AG09309 (cell line): ENCODE results near the gene RSAD2.

Experiments used
- DNase-seq: peaks from one replicate; pipeline ENCODE4 v3.0.0-alpha.2; 2010; ENCODE audit warnings: low read depth
- H3K4me3 ChIP-seq: 2 replicates; pipeline ENCODE4 v1.5.1; 2011; ENCODE audit warnings: mild to moderate bottlenecking, low read depth, low read length, moderate library complexity; ENCODE audit not compliant: control insufficient read depth
- TF ChIP-seq, protein P1 (sequence below): IDR thresholded peaks from 2 replicates; pipeline ENCODE4 v1.5.1; 2011; ENCODE audit warnings: mild to moderate bottlenecking, low read depth, low read length, inconsistent platforms; ENCODE audit not compliant: insufficient read depth, control insufficient read depth; ENCODE audit errors: missing control alignments

The RSAD2 gene

DNA sequence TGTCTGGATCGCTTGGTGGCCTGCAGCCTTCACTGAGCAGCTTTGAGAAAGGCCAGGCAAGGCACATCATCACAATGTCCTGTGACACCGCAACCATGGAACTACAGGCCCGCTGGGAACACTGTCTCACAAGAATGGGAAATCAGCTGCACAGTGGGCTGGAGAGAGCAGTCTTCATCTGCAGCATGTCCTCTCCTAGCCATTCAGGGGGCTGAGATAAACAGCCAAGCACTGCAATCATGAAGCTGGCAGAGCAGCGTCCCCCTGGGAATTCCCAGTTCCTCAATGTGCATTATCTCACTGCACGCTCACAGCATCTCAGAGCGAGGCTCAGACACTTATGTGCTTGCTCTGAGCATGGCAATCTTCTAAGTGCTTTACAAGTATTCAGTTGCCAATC is 13.8 kb upstream of the RSAD2 start:
- TF ChIP-seq, protein P1, sequence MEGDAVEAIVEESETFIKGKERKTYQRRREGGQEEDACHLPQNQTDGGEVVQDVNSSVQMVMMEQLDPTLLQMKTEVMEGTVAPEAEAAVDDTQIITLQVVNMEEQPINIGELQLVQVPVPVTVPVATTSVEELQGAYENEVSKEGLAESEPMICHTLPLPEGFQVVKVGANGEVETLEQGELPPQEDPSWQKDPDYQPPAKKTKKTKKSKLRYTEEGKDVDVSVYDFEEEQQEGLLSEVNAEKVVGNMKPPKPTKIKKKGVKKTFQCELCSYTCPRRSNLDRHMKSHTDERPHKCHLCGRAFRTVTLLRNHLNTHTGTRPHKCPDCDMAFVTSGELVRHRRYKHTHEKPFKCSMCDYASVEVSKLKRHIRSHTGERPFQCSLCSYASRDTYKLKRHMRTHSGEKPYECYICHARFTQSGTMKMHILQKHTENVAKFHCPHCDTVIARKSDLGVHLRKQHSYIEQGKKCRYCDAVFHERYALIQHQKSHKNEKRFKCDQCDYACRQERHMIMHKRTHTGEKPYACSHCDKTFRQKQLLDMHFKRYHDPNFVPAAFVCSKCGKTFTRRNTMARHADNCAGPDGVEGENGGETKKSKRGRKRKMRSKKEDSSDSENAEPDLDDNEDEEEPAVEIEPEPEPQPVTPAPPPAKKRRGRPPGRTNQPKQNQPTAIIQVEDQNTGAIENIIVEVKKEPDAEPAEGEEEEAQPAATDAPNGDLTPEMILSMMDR, result no peak
- H3K4me3 ChIP-seq, result no peak overlapping the region
- DNase-seq, result no peak

DNA sequence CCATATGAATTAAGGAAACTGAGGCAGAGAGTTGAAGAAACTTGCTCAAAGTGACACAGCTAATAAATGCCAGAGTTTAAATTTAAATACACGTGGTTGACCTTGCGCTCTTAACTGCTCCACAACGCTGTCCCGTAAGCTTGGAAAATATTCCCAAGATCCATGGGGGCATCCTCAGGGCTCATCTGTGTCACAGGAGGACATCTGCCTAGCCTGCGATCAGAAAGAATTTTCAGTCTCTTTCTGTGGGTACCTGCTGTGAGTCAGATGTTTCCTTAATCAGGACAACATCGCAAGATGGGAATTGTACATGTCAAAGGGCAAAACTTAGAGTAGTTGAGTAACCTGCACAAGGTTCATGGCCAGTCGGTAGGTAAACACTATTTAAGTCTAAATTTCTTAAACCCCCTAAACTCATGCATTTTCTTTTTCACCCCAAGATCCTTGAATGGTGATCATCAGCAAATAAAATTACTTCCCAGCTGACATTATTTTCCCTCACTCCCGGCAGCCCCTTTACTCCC is 13.3 kb upstream of the RSAD2 start:
- TF ChIP-seq, protein P1, result no peak
- no peak for DNase-seq
- H3K4me3 ChIP-seq, result no peak overlapping the region

DNA sequence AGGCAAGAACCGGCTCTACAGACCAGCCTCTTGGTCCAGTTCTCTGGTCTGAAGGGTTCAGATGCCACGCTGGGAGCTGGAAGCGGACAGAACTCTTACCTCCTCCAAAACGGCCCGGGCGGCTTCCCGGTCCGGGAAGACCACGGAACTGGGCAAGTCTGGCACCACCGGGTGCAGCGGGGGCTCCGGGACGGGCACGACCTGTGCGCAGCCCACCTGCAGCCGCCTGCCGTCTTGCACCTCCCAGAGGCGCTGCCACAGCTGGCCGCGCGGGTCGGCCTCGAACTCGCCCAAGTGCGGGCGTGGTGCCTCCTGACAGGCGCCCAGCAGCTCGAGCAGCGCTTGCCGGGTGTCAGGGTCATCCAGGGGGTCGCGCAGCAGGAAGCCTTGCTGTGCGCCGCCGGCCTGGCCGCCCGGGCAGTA is 12.6 kb upstream of the RSAD2 start:
- TF ChIP-seq, protein P1, result no peak
- no peak for DNase-seq
- no peak overlapping the region for H3K4me3 ChIP-seq

DNA sequence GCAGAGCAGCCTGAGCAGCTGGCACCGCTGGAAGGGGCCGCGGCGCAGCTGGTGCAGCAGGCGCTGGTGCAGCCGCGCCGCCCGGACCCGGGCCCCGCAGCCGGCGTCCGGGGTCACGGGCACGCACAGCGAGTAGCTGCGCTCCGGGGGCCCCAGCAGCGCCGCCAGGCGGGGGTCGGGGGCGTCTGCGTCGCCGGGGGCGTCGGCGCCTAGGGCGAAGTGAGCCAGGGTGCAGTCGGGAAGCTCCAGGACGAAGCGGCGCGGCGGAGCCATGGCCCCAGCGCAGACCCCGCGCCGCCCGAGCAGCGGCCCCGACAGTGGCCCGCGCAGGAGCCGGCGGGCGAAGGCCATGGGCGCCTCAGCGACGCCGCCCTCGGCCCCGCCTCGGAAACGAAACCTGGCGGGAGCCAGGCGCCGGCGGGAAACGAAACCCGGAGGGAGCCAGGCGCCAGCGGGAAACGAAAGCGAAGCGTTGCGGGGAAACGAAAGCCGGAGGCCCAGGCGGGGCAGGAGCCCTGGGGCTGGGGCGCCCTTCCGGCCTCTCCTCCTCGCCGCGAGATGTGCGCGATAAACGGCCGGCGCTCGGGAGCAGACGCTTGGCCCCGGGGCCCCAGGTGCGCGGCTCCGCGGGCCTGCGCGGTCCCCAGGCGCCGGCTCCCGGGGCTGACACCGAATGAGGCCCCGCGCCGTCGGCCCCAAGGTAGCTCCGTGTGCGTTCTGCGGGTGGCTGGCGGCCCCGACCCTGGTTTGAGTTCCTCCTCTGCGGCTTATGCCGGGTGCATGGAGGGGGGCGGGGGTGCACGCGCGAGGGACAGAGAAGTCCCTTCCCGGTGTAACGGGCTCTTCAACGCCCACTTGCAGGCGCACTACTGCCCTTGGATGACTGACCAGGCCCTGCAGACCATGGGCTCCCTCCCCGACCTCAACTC is 12.0 kb upstream of the RSAD2 start, which contains the start of gene CMPK2:
Gene CMPK2, minus strand, starts transcription at position 562 of the 929 bp plus-strand sequence. Its CDS starts 211 bp downstream, at position 351.
- TF ChIP-seq, protein P1, result no peak
- DNase-seq, result no peak

DNA sequence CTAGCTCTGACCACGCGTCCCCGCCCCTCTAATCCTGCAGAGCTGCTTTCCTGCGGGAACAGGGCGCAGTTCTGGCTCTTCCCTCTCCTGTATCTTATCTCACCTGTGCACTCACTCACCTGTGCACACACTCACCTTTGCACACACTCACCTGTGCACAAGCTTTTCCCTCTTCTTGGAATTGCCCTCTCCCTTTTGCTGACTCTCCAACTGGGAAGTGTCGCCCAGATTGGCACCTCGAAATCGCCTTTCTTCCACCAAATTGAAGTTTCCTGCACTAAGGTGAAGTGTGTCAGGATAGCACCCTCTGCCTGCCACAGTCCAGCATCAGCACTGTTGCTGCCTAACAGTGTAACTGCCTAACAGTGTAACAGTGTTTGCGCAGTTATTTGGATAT is 11.3 kb upstream of the RSAD2 start:
- H3K4me3 ChIP-seq, result peak overlapping the region; percentile 58

More for the DNA sequence above, 12.0 kb upstream of the RSAD2 start, which contains the start of gene CMPK2:
- H3K4me3 ChIP-seq, result peak within 1 kb of the TSS; percentile 58

DNA sequence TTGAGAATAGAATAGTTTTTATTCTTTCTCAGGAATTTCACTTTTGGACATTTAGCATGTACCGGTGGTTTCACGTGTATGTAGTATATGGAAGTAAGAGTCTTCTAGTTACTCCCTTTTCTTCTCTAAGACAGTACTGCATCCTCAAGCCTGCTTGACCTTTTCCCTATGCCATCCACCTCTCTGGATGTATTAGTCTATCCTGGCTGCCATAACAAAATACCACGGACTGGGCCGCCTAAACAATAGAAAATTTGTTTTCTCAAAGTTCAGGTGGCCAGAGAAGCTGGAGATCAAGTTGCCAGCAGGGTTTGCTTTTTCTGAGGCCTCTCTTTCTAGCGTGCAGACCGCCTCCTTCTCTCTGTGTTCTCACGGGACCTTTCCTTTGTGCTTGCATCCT is 10.6 kb upstream of the RSAD2 start:
- TF ChIP-seq, protein P1, result no peak

More for the DNA sequence above, 11.3 kb upstream of the RSAD2 start:
- no peak for DNase-seq
- TF ChIP-seq, protein P1, result peak; percentile 32

More for the DNA sequence above, 10.6 kb upstream of the RSAD2 start:
- no peak overlapping the region for H3K4me3 ChIP-seq
- DNase-seq, result no peak
